ENCODE results near the gene ASCL5.

The ASCL5 gene

DNA sequence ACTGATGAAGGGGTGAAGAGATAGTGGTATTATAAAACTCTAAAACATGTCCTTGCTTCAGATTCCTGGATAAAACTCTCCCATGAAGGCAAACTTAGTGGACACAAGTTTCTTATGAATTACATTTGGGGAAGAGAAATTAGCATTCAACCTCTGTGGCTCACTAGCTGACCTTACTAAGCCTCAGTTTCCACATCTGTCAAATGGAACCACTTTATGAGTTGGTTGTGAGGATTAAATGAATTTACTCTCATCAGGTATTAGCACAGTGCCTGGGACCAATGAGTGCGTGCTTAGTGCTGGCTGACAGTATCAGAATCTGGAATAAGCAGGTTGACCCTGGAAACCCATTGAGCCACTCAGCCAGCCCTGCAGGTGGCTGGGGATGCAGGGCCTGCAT is 17.3 kb downstream of the ASCL5 start:
- TF ChIP-seq, protein P1, sequence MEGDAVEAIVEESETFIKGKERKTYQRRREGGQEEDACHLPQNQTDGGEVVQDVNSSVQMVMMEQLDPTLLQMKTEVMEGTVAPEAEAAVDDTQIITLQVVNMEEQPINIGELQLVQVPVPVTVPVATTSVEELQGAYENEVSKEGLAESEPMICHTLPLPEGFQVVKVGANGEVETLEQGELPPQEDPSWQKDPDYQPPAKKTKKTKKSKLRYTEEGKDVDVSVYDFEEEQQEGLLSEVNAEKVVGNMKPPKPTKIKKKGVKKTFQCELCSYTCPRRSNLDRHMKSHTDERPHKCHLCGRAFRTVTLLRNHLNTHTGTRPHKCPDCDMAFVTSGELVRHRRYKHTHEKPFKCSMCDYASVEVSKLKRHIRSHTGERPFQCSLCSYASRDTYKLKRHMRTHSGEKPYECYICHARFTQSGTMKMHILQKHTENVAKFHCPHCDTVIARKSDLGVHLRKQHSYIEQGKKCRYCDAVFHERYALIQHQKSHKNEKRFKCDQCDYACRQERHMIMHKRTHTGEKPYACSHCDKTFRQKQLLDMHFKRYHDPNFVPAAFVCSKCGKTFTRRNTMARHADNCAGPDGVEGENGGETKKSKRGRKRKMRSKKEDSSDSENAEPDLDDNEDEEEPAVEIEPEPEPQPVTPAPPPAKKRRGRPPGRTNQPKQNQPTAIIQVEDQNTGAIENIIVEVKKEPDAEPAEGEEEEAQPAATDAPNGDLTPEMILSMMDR (IDR thresholded peaks at IDR 0.05) = no peak
- Mint-ChIP-seq H3K4me1 (peaks cover 18% of the 10 kb centered on the region), H3K36me3 (ENCODE audit: low read depth) (no peaks in the 10 kb centered on the region), H3K9me3 (no peaks in the 10 kb centered on the region), H3K27me3 (ENCODE audit: low read depth, poor library complexity) (peaks cover 38% of the 10 kb centered on the region), H3K27ac (no peak overlapping the region), H3K4me3 (no peak overlapping the region)
- no peak for DNase-seq

DNA sequence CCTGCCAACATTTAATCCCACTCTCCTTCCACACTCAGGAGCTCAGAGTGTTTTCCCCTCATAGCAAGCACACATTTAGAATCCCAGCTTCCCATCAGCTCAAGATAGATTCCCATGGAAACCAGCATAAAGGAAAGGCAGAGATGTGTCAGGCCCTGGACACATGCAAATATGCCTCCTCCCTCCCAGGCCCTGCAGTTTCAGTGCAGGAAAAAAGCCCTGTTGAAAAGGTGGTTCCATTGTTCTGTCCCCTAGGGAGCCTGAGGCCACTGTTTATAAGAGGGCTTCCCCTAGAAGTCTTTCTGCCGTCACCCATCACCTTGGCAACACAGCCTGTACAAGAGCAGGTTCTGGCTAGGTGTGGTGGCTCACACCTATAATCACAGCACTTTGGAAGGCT is 18.4 kb downstream of the ASCL5 start:
- TF ChIP-seq, protein P1 (IDR thresholded peaks at IDR 0.05) = no peak
- Mint-ChIP-seq H3K9me3 (no peaks in the 10 kb centered on the region), H3K4me1 (peaks cover 26% of the 10 kb centered on the region), H3K4me3 (no peak overlapping the region), H3K36me3 (ENCODE audit: low read depth) (no peaks in the 10 kb centered on the region), H3K27me3 (ENCODE audit: low read depth, poor library complexity) (peaks cover 29% of the 10 kb centered on the region), H3K27ac (peak overlapping the region; percentile 42)
- no peak for DNase-seq

DNA sequence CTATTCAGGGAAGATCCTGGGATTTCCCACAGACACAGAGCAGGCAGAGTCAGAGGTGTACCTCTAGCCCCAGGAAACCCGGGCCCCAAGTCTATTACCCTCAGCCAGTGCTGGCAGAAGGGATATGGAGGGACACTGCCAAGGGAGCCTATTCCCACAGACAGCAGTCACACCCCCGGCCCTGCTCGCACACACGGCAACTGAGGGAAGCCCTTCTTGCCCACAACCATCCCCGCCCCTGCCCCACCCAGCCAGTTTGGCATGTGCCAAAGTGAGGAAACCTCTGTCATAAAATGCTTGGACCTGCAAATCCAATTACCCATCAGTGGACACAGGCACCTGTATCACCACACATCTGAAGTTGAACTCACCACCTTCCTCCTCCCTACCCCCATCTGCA is 21.3 kb downstream of the ASCL5 start:
- H3K9me3 Mint-ChIP-seq = no peaks in the 10 kb centered on the region
- no peaks in the 10 kb centered on the region for H3K36me3 Mint-ChIP-seq (ENCODE audit: low read depth)
- peaks cover 16% of the 10 kb centered on the region for H3K4me1 Mint-ChIP-seq
- H3K27ac Mint-ChIP-seq = no peak overlapping the region
- TF ChIP-seq, protein P1 (IDR thresholded peaks at IDR 0.05) = no peak
- no peak overlapping the region for H3K4me3 Mint-ChIP-seq
- peaks cover 18% of the 10 kb centered on the region for H3K27me3 Mint-ChIP-seq (ENCODE audit: low read depth, poor library complexity)
- DNase-seq = no peak

DNA sequence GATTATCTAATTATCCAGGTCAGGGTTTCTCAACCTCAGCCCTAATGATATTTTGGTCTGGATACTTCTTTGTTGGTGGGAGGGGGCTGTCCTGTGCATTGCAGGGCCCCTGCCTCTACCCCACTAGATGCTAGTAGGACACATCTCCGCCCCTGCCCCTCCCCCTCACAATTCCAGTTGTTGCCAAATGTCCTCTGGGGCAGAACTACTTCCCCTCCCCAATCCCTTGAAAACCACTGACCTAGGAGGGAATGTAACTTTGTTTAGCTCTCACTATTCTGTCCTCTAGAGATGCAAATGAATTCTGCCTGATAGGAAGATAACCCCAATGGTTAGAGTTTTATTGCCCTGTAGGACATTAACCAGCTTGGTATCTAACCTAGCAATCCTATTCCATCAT is 22.8 kb downstream of the ASCL5 start:
- Mint-ChIP-seq H3K4me3 (no peak overlapping the region), H3K27me3 (ENCODE audit: low read depth, poor library complexity) (peaks cover 17% of the 10 kb centered on the region), H3K9me3 (no peaks in the 10 kb centered on the region), H3K27ac (no peak overlapping the region), H3K36me3 (ENCODE audit: low read depth) (no peaks in the 10 kb centered on the region), H3K4me1 (peaks cover 29% of the 10 kb centered on the region)
- TF ChIP-seq, protein P1 (IDR thresholded peaks at IDR 0.05) = no peak
- DNase-seq = no peak

DNA sequence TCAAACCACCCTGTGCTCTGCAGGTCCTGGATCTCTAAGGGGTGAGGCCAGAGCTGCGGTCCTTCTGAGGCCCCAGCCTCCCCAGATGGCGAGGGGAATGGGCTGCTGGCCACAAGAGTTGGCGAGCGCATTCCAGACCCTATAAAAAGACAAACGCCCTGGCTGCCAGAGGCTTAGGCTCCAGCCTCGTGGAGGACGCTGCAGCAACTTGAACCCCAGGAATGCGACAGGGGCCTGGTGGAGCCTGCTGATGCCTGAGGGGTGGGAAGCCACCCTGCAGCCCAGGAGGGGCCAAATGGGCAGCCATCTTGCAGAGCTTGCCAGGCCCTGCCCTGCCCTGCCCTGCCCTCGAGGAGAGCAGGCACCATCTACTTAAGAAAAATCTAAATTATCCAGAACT is 23.3 kb downstream of the ASCL5 start:
- DNase-seq = no peak
- Mint-ChIP-seq H3K4me1 (peaks cover 32% of the 10 kb centered on the region), H3K27me3 (ENCODE audit: low read depth, poor library complexity) (peaks cover 18% of the 10 kb centered on the region), H3K9me3 (no peaks in the 10 kb centered on the region), H3K27ac (no peak overlapping the region), H3K36me3 (ENCODE audit: low read depth) (no peaks in the 10 kb centered on the region), H3K4me3 (no peak overlapping the region)
- TF ChIP-seq, protein P1 (IDR thresholded peaks at IDR 0.05) = no peak

DNA sequence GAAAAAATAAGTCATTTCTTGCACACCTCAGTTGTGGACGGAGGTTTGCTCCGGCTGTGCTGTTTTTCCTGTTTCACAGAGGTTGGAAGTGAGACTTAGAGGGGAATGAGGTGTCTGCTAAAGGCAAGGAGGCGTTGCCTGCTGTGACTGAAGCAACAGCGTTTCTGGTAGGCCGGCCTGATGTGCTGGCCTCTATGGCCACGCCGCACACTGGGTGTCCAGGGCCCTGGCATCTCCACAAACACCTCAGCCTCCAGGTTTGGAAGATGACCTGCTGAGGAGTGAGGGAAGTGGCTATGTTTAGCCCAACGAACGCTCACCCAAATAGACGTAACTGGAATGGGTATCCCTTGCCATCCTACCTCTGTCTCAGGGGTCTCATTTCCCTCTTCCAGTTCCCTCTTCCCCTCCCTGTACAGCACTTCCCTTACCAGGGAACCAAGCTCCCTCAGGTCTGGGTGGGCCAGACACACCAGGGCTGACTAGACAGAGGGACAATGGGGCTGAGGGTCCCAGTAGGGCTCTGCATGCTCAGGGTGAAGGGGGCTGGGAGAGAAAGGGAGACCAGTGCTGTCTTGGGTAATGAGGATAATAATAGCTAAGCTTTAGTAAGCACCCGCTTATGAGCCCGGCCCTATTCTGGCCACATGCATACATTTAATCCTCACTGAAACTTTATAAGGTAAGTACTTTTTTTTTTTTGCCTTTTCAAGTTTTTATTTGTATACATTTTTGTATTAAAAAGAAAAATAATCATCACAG is 26.6 kb downstream of the ASCL5 start:
- H3K27ac Mint-ChIP-seq = no peak overlapping the region
- no peaks in the 10 kb centered on the region for H3K36me3 Mint-ChIP-seq (ENCODE audit: low read depth)
- no peak overlapping the region for H3K4me3 Mint-ChIP-seq
- peaks cover 6% of the 10 kb centered on the region for H3K27me3 Mint-ChIP-seq (ENCODE audit: low read depth, poor library complexity)
- no peaks in the 10 kb centered on the region for H3K9me3 Mint-ChIP-seq
- H3K4me1 Mint-ChIP-seq = peaks cover 60% of the 10 kb centered on the region
- DNase-seq = no peak
- TF ChIP-seq, protein P1 (IDR thresholded peaks at IDR 0.05) = no peak
